GM12801 (cell line): ENCODE results near the gene NEMF.

Experiments used
- TF ChIP-seq, protein P1 (sequence below): IDR thresholded peaks from one replicate; pipeline ENCODE4 v1.5.1; 2011; ENCODE audit warnings: control low read depth; ENCODE audit not compliant: insufficient read length; ENCODE audit errors: extremely low read depth

NEMF gene

DNA sequence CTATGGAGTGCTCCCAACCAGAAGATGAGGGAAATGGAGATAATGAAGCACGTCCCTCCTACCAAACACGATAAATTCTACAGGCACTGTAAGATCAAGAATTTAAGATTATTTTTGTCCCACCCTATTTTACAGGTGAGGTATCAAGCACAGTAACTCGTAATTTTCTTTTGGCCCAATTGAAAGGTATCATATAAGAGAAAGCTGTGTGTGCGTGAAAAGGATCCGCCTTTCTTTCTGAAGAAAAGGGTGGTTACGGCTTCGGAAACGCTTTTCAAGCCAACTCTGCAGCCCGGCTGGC, 85.4 kb downstream of the NEMF start:
- TF ChIP-seq, protein P1, sequence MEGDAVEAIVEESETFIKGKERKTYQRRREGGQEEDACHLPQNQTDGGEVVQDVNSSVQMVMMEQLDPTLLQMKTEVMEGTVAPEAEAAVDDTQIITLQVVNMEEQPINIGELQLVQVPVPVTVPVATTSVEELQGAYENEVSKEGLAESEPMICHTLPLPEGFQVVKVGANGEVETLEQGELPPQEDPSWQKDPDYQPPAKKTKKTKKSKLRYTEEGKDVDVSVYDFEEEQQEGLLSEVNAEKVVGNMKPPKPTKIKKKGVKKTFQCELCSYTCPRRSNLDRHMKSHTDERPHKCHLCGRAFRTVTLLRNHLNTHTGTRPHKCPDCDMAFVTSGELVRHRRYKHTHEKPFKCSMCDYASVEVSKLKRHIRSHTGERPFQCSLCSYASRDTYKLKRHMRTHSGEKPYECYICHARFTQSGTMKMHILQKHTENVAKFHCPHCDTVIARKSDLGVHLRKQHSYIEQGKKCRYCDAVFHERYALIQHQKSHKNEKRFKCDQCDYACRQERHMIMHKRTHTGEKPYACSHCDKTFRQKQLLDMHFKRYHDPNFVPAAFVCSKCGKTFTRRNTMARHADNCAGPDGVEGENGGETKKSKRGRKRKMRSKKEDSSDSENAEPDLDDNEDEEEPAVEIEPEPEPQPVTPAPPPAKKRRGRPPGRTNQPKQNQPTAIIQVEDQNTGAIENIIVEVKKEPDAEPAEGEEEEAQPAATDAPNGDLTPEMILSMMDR = no peak

DNA sequence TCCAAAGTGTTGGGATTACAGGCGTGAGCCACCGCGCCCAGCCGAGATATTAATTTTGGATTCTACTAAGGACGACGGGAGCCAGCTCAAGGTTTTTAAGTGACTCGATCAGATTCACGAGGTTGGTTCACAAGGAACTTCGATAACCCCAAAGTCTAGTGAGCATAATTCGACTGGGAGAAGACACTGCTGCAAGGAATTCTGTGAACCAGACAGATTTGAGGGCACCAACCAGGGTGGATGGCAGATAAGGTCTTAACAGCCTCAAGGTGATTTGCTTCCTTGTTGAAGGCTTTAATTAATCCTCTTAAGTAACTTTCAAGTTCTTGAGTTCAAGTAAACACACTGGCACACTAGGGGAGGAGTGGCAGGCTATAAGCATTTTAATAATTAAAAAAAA, 85.7 kb downstream of the NEMF start:
- TF ChIP-seq, protein P1 = no peak

GRCh38 chr14:49761839-49762551, 90.6 kb downstream of the NEMF start:
- TF ChIP-seq, protein P1 = no peak

- TF ChIP-seq, protein P1 = no peak
Measured at GRCh38 chr14:49755378-49755777, 97.2 kb downstream of the NEMF start.

DNA sequence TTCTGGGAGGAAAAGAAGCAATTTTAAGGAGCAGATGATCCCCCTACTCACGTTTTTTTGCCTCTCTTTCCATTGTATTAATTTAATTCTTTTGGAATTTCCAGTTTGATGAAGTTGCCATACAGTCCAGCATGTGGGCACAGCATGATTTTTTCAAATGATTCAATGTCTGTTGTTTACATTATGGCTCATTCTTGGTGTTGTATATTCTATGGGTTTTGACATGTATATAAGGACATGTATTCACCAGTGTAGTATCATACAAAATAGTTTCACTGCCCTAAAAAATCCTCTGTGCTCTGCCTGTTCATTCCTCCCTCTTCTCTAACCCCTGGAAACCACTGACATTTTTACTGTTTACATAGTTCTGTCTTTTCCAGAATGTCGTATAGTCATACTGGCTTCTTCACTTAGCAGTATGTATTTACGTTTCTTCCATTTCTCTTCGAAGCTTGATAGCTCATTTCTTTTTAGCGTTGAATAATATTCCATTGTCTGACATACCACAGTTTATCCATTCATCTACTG, 98.0 kb downstream of the NEMF start:
- TF ChIP-seq, protein P1 = no peak

DNA sequence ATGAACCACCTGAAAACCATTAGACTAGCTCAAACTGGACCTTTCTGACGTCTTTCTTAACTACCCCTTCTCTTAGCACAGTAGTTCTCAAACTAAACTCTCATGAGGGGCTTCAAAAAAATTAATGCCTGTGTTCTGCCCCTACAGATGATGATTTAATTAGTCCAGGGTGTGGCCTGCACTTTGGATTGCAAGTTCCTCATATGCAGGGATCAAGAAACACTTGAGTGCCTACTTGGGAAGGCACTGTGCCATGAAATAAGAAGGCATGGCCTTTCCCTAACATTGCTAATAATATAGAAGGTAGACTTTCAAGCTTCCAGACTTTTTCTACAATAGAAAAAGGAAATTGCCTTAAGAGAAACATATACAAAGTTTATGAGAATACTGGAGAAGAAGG, 107.4 kb downstream of the NEMF start:
- TF ChIP-seq, protein P1 = no peak

DNA sequence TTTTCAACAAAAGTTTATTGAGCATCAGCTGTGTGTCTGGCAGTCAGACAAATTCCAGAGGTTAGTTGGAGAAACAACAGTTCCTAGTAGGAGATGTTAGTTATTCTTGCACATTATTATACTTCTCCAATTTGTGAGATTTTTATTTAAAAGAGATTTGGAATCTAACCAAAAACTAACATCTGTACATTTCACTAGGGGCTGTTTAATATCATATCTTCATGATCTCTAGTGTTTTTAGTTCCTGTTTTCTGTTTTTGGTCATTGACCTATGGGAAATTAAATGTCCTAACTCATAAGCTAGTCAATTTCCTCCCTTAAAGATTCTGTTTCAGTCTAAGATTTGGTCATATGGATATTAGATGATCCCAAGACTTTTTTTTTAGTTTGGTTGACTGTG, 118.8 kb downstream of the NEMF start:
- TF ChIP-seq, protein P1 = no peak
